Measurements from ENCODE around the gene AFF1.
"Not testable (repeated sequence)": the region's sequence is repeated elsewhere in the genome, so short reads cannot be mapped to it uniquely, and the experiment has no call there.

The AFF1 gene

DNA sequence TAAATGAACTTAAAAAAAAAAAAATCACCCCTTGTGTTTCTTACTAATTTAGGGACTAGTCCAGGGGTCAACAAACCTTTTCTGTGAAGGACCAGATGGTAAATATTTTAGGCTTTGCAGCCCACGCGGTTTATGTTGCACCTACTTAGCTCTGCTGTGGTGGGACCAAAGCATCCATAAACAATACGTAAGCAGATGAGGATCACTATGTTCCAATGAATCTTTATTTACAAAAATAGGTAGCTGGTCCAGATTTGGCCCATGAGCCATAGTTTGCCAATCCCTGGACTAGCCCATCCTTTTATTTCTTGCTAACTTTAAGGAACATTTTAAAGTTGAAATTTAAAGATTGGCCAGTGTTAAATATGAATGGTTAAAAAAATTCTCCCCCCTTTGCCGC lies 95.3 kb downstream of the AFF1 start:
- no peak for DNase-seq (ENCODE audit: low read depth, low spot score)
- H3K27ac ChIP-seq, result no peak overlapping the region

DNA sequence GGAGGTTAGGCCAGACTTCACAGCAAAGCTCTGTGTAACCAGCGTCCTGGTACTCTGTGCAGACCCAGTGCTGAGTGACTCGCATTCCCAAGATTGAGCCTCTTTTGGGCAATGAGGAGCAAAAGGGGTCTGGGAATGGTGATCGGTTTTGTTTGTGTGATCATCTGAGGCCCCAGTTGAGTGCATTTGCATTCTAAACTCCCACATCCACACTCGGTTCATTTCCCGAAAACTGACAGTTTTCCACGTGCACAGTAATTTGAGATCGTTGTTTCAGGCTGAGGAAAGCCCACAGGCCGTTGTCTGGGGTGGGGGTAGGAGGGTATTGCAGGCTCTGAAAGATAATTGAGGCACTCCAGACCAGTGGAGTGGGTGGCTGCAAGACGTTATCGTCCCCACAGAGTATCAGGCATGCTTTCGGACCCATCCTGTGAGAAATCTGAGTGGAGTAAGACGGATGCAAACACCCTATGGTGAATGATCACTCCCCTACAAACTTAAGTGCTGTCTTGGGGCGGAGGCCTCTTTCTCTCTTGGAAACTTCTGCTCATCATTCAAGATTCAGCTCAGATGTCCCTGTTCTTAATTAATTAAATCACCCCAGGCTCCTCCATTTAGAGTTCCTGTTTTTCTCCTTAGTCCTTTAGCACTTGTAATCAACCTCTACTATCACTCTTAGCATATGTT lies 96.1 kb downstream of the AFF1 start:
- no peak for DNase-seq (ENCODE audit: low read depth, low spot score)
- H3K27ac ChIP-seq, result no peak overlapping the region

DNA sequence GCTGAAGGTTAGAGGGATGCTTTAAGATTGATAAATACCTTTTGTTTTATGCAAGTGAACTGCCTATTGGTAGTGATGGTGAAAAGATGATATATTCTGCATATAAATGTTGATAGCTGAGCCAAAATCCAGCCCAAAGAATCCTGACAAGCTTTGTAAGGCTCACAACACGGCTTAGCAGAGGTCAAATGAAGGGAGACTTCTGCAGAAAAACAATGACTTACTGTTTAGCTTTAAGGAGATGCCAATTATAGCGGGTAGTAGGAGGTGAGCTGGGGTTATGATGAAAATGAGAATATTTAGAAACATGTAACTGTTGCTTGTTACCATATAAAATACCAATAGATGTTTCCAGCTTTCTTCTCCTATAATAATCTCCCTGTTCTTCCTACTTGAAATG lies 97.1 kb downstream of the AFF1 start:
- H3K27ac ChIP-seq, result no peak overlapping the region
- DNase-seq (ENCODE audit: low read depth, low spot score), result no peak

DNA sequence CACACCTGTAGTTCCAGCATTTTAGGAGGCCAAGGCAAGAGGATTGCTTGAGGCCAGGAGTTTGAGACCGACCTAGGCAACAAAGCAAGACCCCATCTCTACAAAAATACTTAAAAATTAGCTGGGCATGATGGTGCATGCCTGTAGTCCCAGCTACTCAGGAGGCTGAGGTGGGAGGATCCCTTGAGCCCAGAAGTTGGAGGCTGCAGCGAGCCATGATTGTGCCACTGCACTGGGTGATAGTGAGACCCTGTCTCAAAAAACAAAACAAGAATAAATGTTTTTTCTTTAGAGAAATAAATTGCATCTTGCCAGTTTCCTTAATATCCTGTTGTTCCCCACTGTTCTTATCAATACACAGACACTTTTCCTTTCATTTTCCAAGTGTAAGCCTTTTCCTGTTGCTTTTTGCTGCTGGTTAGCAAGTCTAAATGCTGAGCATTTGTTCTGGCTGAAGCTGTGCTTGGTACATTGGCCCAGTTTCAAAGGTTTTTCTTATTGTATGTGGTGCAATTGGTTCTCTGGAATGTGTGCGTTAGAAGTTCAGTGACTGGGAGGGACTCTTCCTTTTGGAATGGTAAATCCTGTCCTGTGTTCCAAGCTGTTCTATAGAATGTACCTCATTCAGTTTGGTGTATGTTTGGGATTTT lies 98.2 kb downstream of the AFF1 start:
- no peak for DNase-seq (ENCODE audit: low read depth, low spot score)
- H3K27ac ChIP-seq, result no peak overlapping the region

DNA sequence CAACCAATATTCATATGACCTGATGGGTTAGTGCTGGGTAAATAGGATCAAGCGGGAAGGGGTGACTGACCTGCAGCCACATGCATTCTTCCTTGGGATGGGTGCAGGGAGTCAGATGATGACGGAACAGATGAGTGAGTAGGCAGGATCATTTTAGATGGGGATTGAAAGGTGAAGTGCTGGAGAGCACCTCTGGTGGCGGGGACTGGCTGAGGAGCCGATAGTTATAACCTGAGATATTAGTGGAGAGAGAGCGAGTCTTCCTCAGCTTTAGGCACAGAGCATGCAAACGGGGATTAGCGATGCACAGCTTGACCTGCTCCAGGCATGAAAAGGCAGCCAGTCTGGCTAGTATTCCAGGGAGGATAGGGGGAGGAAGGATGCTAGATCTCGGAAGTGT lies 99.1 kb downstream of the AFF1 start:
- H3K27ac ChIP-seq, result no peak overlapping the region
- no peak for DNase-seq (ENCODE audit: low read depth, low spot score)

DNA sequence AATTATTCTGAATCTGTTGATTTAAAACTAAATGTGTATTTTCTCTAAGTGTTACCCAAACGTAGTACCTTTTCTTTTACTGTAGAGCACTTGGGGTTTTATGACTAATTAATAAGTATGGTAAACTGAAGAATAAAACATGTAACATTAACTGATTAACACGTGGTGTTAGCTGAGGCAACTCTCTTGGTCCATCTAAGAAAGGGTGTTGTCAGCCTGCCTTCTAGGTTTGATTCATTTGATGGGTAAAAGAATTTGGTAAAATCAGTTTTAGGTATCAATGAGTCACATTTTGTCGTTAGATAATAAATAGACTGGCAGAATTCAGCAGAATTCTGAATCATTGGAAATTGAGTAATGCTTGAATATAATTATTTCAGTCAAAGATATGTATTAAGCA lies 99.7 kb downstream of the AFF1 start:
- no peak overlapping the region for H3K27ac ChIP-seq
- DNase-seq (ENCODE audit: low read depth, low spot score), result no peak

DNA sequence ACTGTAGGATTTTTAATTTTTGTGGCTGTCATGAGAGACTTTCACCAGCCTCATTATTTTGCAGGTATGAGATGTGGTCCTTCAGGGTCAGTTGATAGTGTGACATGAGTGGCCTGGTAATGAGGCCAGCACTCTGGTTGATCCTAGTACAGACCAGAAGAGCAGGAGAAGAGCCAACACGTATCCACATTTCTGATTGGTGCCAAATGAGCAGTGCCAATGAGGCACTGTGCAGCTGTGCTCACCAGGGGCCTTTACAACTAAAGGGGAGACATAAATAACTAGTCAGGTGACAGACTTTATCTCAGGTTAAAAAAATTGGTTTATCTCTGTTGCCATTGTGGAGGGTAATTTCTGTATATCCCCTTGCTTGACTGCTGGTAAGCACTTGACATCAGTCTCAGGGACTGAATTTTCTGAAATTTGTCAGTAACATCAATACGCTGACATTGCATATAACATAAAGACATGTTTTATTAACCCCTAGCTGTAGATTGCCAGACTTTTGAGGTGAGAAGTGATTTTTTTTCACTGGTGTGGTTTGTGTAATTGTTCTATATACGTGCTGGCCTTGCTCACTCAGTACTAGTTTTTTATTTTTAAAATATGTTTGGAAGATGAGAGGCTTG lies 101.2 kb downstream of the AFF1 start:
- no peak for DNase-seq (ENCODE audit: low read depth, low spot score)
- no peak overlapping the region for H3K27ac ChIP-seq

DNA sequence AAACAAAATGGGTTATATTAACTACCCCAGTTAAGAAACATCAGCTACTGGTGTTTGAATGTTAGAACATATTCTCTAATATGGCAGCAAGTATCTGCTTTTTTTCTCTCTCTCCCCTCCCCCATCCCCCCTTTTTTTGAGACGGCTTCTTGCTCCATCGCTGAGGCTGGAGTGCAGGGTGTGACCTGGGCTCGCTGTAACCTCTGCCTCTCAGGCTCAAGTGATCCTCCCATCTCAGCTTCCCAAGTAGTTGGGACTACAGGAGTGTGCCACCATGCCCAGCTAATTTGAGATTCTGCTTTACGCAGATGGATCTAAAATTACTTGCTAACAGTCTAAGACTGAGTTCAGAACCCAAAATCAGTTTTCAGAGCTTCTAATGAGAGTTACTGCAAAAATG lies 101.9 kb downstream of the AFF1 start:
- DNase-seq (ENCODE audit: low read depth, low spot score), result no peak
- H3K27ac ChIP-seq, result no peak overlapping the region

DNA sequence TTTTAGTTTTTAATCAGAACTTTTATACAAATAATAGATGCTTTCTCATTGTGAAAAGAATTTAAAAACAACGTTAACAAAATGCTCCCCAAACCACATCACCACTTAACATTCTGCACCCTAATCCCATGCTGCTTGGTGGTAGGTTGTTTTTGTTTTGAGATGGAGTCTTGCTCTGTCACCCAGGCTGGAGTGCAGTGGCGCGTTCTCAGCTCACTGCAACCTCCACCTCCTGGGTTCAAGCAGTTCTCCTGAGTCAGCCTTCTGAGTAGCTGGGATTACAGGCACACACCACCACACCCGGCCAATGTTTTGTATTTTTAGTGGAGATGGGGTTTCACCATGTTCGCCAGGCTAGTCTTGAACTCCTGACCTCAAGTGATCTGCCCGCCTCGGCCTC lies 102.4 kb downstream of the AFF1 start:
- not testable (repeated sequence) for H3K27ac ChIP-seq; DNase-seq (ENCODE audit: low read depth, low spot score)

DNA sequence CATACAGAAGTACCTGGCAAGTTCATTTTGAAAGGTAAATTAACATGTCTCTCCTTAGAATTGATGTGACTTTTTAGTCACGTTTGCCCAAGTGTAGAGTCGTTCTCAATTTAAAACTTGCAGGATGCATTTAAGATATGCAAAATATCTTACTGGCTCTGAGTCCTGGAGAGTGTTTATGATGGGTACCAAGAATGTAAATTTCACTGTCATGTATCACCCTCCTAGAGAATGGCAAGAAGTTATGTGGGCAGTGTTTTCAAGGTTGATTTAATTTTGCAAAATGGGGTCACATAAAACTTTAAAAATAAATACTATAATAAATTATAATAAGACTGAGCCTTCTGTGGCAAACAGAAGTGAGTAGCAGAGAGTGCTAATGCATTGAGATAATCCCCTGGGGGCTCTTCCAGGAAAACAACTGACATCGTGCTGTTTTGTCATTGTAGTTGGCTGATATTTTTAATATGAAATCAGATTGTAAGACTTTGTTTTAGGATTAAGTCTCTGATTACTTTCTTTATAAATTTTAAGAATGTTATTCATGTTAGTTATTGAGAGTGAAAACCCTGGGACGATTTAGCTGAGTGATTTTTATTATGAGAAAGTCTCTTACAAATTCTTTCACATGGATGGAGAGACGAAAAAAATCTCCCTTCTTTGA lies 103.0 kb downstream of the AFF1 start:
- H3K27ac ChIP-seq, result peak overlapping the region; percentile 31
- DNase-seq (ENCODE audit: low read depth, low spot score), result no peak

DNA sequence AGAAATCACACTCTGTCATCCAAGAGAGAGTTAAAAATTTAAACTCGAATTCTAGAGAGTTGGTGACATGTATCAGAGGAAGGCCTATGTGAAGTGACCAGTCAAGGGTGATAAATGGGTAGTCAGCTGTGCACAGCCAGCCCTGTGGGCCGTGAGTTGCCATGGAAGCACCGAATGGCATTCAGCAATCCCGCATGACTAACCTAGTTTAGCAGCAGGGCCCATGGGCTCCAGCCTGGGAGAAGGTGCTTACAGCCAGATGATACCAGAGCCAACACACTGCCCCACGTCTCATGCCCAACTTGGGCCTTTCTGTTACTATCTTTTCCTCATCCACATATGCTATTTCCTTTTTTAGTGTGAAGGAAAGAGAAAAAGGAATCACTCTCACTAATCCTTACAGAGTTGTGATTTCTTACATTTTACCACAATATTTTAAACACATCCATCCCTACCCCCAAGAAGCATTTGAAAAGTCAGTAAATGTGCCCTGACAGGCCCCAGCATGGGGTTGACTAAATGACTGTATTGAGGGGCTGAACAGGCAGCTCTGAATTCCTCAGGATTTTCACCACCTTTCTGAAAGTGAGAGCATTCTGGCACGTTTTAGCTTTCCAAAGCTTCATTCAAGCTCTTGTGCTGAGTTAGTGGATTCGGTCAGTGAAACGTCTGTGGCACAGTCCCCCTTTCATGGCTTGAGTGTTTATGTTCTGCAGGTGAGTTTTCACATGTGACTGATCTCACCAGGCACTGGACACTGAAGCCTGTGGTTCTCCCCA lies 104.2 kb downstream of the AFF1 start:
- DNase-seq (ENCODE audit: low read depth, low spot score), result peak; percentile 50
- peak overlapping the region; percentile 31 for H3K27ac ChIP-seq

DNA sequence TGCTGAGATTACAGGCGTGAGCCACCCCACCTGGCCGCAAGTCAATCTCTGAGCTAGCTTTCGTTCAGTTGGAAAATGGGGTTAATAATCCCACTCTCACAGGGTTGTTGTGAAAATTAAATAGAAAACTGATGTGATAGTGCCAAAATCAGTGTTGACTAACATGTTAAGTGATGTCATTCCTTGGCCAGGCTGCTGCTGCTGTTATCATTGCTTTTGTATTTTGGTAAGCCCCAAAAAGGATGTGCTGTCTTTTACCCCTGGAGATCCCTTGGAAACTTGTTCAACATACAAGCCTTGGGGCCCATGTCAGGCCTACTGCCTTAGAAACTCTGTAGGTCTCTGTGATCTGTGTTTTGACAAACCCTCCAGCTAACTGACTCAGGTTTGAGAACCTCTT lies 106.3 kb downstream of the AFF1 start:
- no peak overlapping the region for H3K27ac ChIP-seq
- DNase-seq (ENCODE audit: low read depth, low spot score), result no peak

DNA sequence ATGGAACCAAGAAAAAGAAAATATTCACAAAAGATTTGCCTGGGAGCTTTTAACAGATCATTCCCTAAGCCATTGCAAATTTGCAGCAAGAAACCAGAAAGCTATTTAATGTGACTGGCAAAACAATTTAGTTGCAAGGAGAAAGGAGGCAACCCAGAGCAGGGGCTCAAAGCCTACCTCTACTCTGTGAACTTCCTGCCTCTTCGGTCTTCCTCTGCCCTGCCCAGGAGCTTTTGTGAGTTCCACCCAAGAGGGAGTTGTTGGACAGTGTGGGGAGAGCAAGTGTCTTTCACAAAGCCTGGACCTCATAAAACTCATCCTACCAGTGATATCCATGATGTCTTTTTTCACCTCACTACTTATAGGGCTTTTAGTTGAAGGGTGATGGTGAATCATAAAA lies 107.4 kb downstream of the AFF1 start:
- no peak for DNase-seq (ENCODE audit: low read depth, low spot score)
- H3K27ac ChIP-seq, result no peak overlapping the region

DNA sequence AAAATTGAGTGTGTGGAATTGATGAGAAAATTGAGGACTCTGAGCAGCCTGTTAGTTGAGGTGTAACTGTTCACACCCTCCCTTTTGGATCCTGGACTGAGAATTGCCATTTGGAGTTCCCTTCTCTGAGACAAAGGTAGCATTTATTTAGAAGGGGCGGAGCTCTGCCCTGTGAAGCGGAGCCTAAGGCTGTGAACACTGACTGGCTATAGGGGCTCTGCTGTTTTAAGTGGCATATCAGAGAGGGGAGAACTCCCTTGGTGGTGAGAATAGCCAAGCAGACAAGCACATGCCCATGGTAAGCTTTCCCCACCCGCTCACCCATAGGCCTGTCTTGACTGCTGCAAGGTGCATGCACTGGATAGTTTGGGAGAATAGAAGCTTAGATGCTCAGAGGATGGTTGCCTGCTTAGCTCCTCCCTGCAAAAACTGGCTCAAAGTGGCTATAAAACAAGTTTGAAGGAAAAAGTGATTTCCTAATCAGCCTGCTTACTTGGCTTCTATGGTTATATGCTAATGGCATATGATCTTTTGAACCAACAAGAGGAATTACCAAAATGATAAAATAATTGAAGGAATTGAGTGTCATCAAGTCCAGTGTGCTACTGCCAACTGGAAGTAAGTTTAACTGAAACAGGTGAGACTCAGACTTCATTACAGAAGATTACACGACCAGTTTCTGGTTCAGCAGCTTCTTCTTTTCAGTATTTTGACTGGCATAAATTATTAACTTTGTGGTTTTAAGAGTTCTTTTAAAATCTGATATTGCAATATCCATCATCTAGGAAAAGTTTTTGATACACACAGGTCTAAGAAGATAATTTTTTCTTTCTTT lies 108.4 kb downstream of the AFF1 start:
- DNase-seq (ENCODE audit: low read depth, low spot score), result no peak
- H3K27ac ChIP-seq, result no peak overlapping the region

DNA sequence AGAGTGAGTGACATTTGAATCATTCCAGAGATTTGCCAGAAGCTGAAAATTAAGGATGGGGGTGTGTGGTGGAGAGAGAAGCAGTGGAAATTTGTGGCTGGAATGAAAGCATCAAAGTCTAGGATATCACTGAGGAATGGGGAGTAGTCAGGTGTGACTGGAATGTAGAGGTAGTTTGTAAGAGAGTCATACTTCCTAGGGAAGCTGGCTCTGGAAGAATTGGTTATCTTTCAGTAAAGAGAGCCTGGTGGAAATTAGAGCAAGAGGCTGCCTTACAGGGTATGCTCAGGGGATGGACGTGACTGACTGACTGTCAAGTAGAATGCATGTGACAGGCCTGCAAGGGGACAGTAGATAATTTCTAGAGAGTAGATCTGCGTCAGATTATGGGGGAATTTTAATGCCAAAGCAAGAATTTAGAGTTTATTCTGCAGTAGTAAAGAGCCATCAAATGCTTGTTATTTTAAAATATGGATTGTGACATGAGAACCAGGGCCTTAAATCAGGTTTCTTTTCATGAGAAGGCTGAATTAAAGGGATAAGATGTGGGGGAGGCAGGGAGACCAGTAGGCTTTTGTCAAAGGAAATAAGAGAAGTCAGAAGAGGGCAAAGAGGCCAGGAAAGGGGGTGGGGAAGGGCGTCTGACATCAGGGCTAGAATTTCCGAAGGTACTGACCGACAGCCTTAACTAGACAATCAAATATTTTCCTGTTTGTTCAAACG lies 109.9 kb downstream of the AFF1 start:
- H3K27ac ChIP-seq, result no peak overlapping the region

DNA sequence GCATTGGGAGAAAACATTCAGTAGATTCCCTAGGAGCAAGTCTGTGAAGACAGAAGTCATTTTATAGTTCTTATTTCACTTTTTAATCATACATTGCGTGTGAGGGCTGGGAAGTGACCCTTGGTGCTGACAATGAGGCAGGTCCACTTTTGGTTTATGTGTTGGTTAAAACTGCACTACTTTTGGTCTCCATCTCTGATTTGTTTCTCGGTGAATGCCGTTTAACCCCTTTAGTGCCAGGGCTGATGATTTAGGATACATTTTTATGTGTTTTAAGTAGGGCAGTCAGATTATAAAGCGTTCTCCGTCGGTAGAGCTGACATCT lies 110.4 kb downstream of the AFF1 start:
- H3K27ac ChIP-seq, result no peak overlapping the region
- DNase-seq (ENCODE audit: low read depth, low spot score), result no peak

More for the DNA sequence above, 109.9 kb downstream of the AFF1 start:
- DNase-seq (ENCODE audit: low read depth, low spot score), result no peak

DNA sequence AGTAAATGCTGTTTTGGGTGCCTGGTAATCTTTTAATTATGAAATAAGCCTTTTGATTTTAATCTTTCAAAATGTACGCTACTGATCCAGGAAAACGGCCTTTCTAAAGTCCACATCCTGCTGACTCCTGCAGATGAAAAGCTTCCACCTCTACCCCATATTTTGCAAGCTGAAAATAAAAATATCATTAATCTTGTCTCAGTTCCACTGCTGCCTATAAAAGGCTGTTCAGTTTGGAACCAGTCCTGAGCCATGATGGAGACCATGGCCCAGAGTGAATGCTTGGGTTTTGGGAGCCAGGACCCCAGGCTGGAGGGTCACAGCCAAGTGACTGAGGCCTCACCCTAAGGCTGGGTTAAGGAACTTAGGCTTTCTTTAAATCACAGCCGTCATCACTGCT lies 110.8 kb downstream of the AFF1 start:
- H3K27ac ChIP-seq, result no peak overlapping the region
- no peak for DNase-seq (ENCODE audit: low read depth, low spot score)

DNA sequence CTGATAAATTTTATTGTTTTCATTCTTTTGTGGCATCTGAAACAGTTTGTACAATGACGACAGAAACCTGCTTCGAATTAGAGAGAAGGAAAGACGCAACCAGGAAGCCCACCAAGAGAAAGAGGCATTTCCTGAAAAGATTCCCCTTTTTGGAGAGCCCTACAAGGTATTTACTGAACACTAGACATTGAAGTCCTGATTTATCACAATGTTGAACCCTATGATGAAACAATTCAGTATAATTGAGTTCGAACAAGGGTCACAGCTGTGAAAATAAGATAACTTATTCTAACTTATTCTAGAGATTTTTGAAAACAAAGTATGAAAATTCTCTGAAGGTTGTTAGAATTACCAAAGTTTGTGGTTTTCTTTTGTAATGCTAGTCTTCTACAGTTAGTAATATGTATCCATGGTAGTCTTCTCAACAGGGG lies 111.3 kb downstream of the AFF1 start:
- no peak for DNase-seq (ENCODE audit: low read depth, low spot score)
- H3K27ac ChIP-seq, result no peak overlapping the region

DNA sequence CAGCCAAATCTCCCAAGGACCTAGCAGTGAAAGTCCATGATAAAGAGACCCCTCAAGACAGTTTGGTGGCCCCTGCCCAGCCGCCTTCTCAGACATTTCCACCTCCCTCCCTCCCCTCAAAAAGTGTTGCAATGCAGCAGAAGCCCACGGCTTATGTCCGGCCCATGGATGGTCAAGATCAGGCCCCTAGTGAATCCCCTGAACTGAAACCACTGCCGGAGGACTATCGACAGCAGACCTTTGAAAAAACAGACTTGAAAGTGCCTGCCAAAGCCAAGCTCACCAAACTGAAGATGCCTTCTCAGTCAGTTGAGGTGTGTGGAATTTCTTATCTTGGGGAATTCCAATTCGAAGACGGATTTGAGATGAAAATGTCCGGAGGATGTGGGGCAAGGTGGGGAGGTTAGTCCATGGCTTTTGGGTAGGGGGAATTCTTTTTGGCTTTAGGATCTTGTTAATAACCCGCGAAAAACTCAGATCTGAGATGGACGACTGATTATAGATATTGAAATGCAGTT lies 112.5 kb downstream of the AFF1 start:
- no peak overlapping the region for H3K27ac ChIP-seq
- DNase-seq (ENCODE audit: low read depth, low spot score), result no peak
